Measurements from ENCODE around the gene DCP1B.

Gene DCP1B

DNA sequence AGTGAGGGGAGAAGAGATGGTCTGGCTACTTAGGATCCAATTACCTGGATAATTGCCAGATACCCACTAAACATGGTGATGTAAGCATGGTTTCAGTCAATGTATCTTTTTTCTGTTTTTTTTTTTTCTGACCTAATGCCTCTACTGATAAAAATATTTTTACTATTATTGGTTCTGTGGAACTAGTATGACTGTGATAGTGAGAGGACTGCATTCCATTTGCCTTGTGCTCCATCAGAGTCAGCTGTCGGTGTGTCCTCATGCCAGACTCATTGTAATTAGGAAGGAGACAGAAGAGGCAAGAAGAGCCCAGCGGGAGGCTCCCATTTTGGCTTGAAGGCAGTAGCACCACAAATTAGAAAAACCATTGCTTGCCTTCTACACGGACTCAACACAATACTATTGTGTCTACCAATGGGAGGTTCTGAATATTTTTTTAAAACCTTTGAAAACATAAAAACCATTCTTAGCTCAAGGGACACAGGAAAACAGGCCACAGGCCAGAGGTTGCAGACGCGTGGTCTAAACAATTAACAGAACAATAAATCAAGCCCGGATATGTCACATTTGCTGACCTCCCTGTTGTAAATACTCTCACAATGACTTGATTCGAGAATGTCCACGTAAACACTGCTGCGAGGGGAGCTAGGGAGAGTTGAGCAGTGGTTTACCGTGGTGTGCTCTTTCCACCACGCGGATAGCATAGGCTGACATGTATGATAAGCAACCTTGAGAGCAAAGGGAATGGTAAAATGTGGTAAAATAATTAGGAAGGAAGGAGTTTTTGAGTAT lies 13.5 kb upstream of the DCP1B start:
- Histone ChIP-seq H3K36me3 (ENCODE audit: control insufficient read depth, insufficient read depth, low read length) (no peaks in the 10 kb centered on the region), H3K4me3 (ENCODE audit: low read depth, low read length) (no peak overlapping the region), H3K9me3 (ENCODE audit: control insufficient read depth, insufficient read depth, low read length) (no peaks in the 10 kb centered on the region), H3K27ac (ENCODE audit: low read depth, low read length) (no peak overlapping the region), H3K9ac (ENCODE audit: low read depth, low read length) (no peak overlapping the region), H3K4me1 (ENCODE audit: control insufficient read depth, insufficient read depth, low read length) (peaks cover 4% of the 10 kb centered on the region; the same call in 1 of the 2 replicates), H3K27me3 (ENCODE audit: control insufficient read depth, insufficient read depth, low read length) (no peaks in the 10 kb centered on the region)

- no peak overlapping the region for H3K27ac ChIP-seq (ENCODE audit: low read depth, low read length)
- H3K4me1 ChIP-seq (ENCODE audit: control insufficient read depth, insufficient read depth, low read length) = peaks cover 4% of the 10 kb centered on the region; the same call in 1 of the 2 replicates
- H3K27me3 ChIP-seq (ENCODE audit: control insufficient read depth, insufficient read depth, low read length) = no peaks in the 10 kb centered on the region
- H3K36me3 ChIP-seq (ENCODE audit: control insufficient read depth, insufficient read depth, low read length) = no peaks in the 10 kb centered on the region
- no peak overlapping the region for H3K9ac ChIP-seq (ENCODE audit: low read depth, low read length)
- H3K4me3 ChIP-seq (ENCODE audit: low read depth, low read length) = no peak overlapping the region
- H3K9me3 ChIP-seq (ENCODE audit: control insufficient read depth, insufficient read depth, low read length) = no peaks in the 10 kb centered on the region
These were observed 12.7 kb upstream of the DCP1B start for GRCh38 chr12:2016862-2017545.

GRCh38 chr12:2014231-2014630 lies 10.0 kb upstream of the DCP1B start:
- Histone ChIP-seq H3K36me3 (ENCODE audit: control insufficient read depth, insufficient read depth, low read length) (no peaks in the 10 kb centered on the region), H3K9ac (ENCODE audit: low read depth, low read length) (no peak overlapping the region), H3K9me3 (ENCODE audit: control insufficient read depth, insufficient read depth, low read length) (no peaks in the 10 kb centered on the region), H3K4me1 (ENCODE audit: control insufficient read depth, insufficient read depth, low read length) (peaks cover 21% of the 10 kb centered on the region), H3K27ac (ENCODE audit: low read depth, low read length) (no peak overlapping the region), H3K27me3 (ENCODE audit: control insufficient read depth, insufficient read depth, low read length) (no peaks in the 10 kb centered on the region), H3K4me3 (ENCODE audit: low read depth, low read length) (no peak overlapping the region)

- H3K4me1 ChIP-seq (ENCODE audit: control insufficient read depth, insufficient read depth, low read length) = peaks cover 25% of the 10 kb centered on the region
- H3K9me3 ChIP-seq (ENCODE audit: control insufficient read depth, insufficient read depth, low read length) = no peaks in the 10 kb centered on the region
- H3K36me3 ChIP-seq (ENCODE audit: control insufficient read depth, insufficient read depth, low read length) = no peaks in the 10 kb centered on the region
- no peak overlapping the region for H3K27ac ChIP-seq (ENCODE audit: low read depth, low read length)
- H3K4me3 ChIP-seq (ENCODE audit: low read depth, low read length) = no peak overlapping the region
- no peaks in the 10 kb centered on the region for H3K27me3 ChIP-seq (ENCODE audit: control insufficient read depth, insufficient read depth, low read length)
- H3K9ac ChIP-seq (ENCODE audit: low read depth, low read length) = no peak overlapping the region
These were observed 9.4 kb upstream of the DCP1B start for GRCh38 chr12:2013527-2014223.

DNA sequence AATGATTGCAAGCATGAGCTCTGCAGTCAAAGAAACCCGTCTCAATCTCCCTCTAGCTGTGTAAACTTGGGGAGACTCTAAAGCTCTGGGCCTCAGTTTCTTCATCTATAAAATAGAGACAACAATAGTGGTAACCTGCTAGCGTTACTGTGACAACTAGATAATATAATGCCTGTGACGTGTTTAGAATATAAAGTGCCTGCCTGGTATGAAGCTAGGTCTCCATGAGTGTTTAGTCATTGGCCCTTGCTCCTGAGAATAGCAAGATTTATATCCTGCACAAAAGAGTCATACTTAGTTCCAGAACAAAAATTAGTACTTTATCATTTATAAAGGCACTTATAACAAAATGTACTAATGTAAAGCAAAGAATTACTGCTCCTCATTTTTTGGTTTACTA lies 8.8 kb upstream of the DCP1B start:
- H3K36me3 ChIP-seq (ENCODE audit: control insufficient read depth, insufficient read depth, low read length) = no peaks in the 10 kb centered on the region
- H3K9ac ChIP-seq (ENCODE audit: low read depth, low read length) = no peak overlapping the region
- H3K27me3 ChIP-seq (ENCODE audit: control insufficient read depth, insufficient read depth, low read length) = no peaks in the 10 kb centered on the region
- no peak overlapping the region for H3K4me3 ChIP-seq (ENCODE audit: low read depth, low read length)
- H3K27ac ChIP-seq (ENCODE audit: low read depth, low read length) = no peak overlapping the region
- peaks cover 25% of the 10 kb centered on the region for H3K4me1 ChIP-seq (ENCODE audit: control insufficient read depth, insufficient read depth, low read length)
- no peaks in the 10 kb centered on the region for H3K9me3 ChIP-seq (ENCODE audit: control insufficient read depth, insufficient read depth, low read length)

DNA sequence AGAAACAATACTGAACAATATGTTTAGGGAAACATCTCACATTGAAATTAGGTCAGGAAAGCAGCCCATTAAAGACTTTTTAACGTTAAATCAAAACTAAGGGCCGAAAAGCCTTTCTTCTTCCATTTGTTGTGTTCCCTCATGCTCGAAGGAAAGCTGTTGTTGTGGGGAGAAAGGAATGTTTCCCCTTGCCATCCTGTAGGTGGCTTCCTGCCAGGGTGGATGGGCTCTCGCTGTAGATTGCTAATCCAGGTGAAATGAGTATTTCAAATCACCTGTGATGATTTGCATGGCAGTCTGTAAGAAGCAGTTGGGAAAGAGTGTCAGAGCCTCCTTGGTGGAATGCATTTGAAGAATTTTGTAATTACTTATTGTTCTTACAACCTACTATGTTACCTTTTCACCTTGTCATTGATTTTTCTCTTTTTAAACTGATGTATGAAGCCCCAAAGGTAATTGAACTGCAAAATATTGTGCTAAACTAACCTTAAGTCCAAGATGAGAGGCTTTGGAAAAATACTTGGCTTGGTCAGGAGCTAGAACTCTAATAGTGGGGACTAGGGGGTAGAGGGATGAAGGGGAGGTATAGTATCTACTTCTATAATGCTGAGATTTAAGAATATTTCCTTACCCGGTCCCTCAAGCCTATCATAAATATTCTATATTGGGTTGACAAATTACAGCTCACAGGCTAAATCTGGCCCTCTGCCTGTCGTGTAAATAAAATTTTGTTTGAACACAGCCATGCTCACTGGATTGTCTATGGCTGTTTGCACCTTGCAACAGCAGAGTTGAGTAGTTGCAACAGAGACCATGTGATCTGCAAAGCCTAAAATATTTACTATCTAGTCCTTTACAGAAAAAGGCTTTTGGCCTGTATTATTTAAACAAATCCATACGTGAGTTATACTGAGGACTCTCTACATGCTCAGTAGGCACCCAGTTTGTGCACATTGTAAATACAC lies 7.7 kb upstream of the DCP1B start:
- Histone ChIP-seq H3K27ac (ENCODE audit: low read depth, low read length) (no peak overlapping the region), H3K36me3 (ENCODE audit: control insufficient read depth, insufficient read depth, low read length) (no peaks in the 10 kb centered on the region), H3K9me3 (ENCODE audit: control insufficient read depth, insufficient read depth, low read length) (no peaks in the 10 kb centered on the region), H3K9ac (ENCODE audit: low read depth, low read length) (no peak overlapping the region), H3K4me3 (ENCODE audit: low read depth, low read length) (no peak overlapping the region), H3K27me3 (ENCODE audit: control insufficient read depth, insufficient read depth, low read length) (no peaks in the 10 kb centered on the region), H3K4me1 (ENCODE audit: control insufficient read depth, insufficient read depth, low read length) (peaks cover 21% of the 10 kb centered on the region)

DNA sequence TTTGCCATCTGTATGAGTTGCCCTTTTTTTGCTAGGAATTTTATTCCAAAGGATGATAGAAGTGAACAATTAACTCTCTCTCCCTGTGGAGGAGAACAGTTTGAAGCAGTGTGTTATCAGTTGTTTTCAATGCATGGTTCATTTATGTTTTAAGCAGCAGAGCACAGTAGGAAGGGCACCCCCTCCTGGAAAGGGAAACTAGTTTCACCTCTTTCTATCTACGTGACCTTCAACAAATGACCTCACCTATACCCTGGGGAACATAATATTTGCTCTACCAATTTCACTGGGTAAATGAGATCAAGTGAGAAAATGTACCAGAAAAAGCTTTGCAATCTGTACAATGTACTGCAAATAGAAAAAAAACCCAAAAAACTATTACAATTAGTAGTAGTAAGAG lies 5.4 kb upstream of the DCP1B start:
- H3K4me3 ChIP-seq (ENCODE audit: low read depth, low read length) = no peak overlapping the region
- H3K9ac ChIP-seq (ENCODE audit: low read depth, low read length) = no peak overlapping the region
- no peak overlapping the region for H3K27ac ChIP-seq (ENCODE audit: low read depth, low read length)
- no peaks in the 10 kb centered on the region for H3K27me3 ChIP-seq (ENCODE audit: control insufficient read depth, insufficient read depth, low read length)
- H3K36me3 ChIP-seq (ENCODE audit: control insufficient read depth, insufficient read depth, low read length) = no peaks in the 10 kb centered on the region
- H3K4me1 ChIP-seq (ENCODE audit: control insufficient read depth, insufficient read depth, low read length) = peaks cover 26% of the 10 kb centered on the region
- no peaks in the 10 kb centered on the region for H3K9me3 ChIP-seq (ENCODE audit: control insufficient read depth, insufficient read depth, low read length)

DNA sequence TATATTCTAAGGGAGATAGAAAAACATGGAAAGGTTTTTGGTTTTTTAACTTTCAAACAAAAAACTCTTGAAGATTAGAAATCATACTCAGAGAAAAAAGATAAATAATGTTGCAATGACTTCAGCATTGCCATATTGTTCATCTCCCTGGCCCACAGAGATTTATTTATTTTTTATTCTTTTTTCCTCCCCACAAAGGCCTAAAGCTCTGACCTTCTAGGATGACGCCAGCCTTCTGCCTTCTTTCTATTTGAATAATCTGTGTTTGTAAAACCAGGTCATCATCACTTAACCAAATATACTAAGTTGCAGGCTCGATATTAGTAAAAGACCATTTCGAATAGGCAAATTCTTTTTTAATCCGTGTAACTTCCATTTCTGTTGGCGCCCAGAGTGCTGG lies 4.4 kb upstream of the DCP1B start:
- Histone ChIP-seq H3K9ac (ENCODE audit: low read depth, low read length) (no peak overlapping the region), H3K36me3 (ENCODE audit: control insufficient read depth, insufficient read depth, low read length) (no peaks in the 10 kb centered on the region), H3K27me3 (ENCODE audit: control insufficient read depth, insufficient read depth, low read length) (no peaks in the 10 kb centered on the region), H3K4me3 (ENCODE audit: low read depth, low read length) (no peak overlapping the region), H3K9me3 (ENCODE audit: control insufficient read depth, insufficient read depth, low read length) (no peaks in the 10 kb centered on the region), H3K4me1 (ENCODE audit: control insufficient read depth, insufficient read depth, low read length) (peaks cover 28% of the 10 kb centered on the region), H3K27ac (ENCODE audit: low read depth, low read length) (no peak overlapping the region)

DNA sequence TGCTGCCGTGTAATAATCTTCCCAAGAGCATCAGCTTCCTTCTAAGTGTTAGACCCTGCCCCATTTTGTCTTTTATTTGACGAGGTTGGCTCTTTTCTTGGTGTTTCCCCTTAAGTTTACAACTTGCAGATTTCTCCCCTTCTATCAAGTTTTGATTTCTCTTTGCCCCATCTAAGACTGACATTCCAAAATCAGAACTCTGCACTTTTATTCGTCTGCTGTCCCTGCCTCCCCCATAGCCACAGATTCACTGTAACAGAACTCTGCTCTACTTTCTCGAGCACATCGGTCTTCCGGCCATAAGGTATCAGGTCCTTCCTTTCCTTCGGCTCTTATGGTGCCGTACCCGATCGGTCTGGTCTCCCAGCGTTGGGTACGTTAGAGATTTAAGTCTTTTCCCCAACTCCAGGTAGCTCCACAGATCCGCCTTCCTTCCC lies 563 bp downstream of the DCP1B start:
- H3K4me1 ChIP-seq (ENCODE audit: control insufficient read depth, insufficient read depth, low read length) = peaks cover 23% of the 10 kb centered on the region; the same call in 1 of the 2 replicates
- peak overlapping the region; percentile 95 for H3K27ac ChIP-seq (ENCODE audit: low read depth, low read length)
- no peaks in the 10 kb centered on the region for H3K36me3 ChIP-seq (ENCODE audit: control insufficient read depth, insufficient read depth, low read length)
- peak overlapping the region; percentile 88 for H3K9ac ChIP-seq (ENCODE audit: low read depth, low read length)
- H3K4me3 ChIP-seq (ENCODE audit: low read depth, low read length) = peak overlapping the region; percentile 99
- H3K9me3 ChIP-seq (ENCODE audit: control insufficient read depth, insufficient read depth, low read length) = no peaks in the 10 kb centered on the region
- H3K27me3 ChIP-seq (ENCODE audit: control insufficient read depth, insufficient read depth, low read length) = no peaks in the 10 kb centered on the region

- H3K36me3 ChIP-seq (ENCODE audit: control insufficient read depth, insufficient read depth, low read length) = peaks cover 43% of the 10 kb centered on the region
- peak overlapping the region; percentile 60 for H3K27ac ChIP-seq (ENCODE audit: low read depth, low read length)
- H3K9ac ChIP-seq (ENCODE audit: low read depth, low read length) = no peak overlapping the region
- no peaks in the 10 kb centered on the region for H3K27me3 ChIP-seq (ENCODE audit: control insufficient read depth, insufficient read depth, low read length)
- peak overlapping the region; percentile 35; the same call in 1 of the 2 replicates for H3K4me3 ChIP-seq (ENCODE audit: low read depth, low read length)
- H3K9me3 ChIP-seq (ENCODE audit: control insufficient read depth, insufficient read depth, low read length) = no peaks in the 10 kb centered on the region
- H3K4me1 ChIP-seq (ENCODE audit: control insufficient read depth, insufficient read depth, low read length) = peaks cover 44% of the 10 kb centered on the region
These were observed 8.9 kb downstream of the DCP1B start for GRCh38 chr12:1995205-1995896.

All from HUES48 (cell line).